H9 (cell line): ENCODE results near the gene RASSF5. TPM values are rescaled to one million over a fixed set of nuclear protein-coding genes. Genes with fewer than 3 reads are reported as not detected.

Experiments
- DNase-seq: peaks from one replicate; pipeline ENCODE4 v3.0.0-alpha.2; 2017
- H2AFZ ChIP-seq: one replicate; pipeline ENCODE4 v1.6.1; 2013; ENCODE audit warnings: mild to moderate bottlenecking, low read length, control low read depth, moderate library complexity
- H2AK5ac ChIP-seq: 2 replicates; pipeline ENCODE4 v1.6.1; 2013; ENCODE audit warnings: low read length, control low read depth, mixed read lengths; ENCODE audit not compliant: insufficient read length
- H2BK120ac ChIP-seq: one replicate; pipeline ENCODE4 v1.6.1; 2013; ENCODE audit warnings: low read depth, mild to moderate bottlenecking, low read length, control low read depth, inconsistent platforms; ENCODE audit not compliant: poor library complexity, severe bottlenecking
- H2BK12ac ChIP-seq: 2 replicates; pipeline ENCODE4 v1.6.1; 2013; ENCODE audit warnings: low read length, control low read depth, mixed read lengths, low read depth; ENCODE audit not compliant: insufficient read length
- H2BK15ac ChIP-seq: 2 replicates; pipeline ENCODE4 v1.6.1; 2013; ENCODE audit warnings: low read depth, low read length, control low read depth
- H2BK20ac ChIP-seq: one replicate; pipeline ENCODE4 v1.6.1; 2013; ENCODE audit warnings: low read depth, mild to moderate bottlenecking, low read length, control low read depth, inconsistent platforms; ENCODE audit not compliant: poor library complexity, severe bottlenecking
- H2BK5ac ChIP-seq: 2 replicates; pipeline ENCODE4 v1.6.1; 2013; ENCODE audit warnings: low read length, control low read depth, mixed read lengths; ENCODE audit not compliant: insufficient read length
- H3K14ac ChIP-seq: 2 replicates; pipeline ENCODE4 v1.6.1; 2013; ENCODE audit warnings: low read length, control low read depth; ENCODE audit not compliant: insufficient read depth
- H3K18ac ChIP-seq: 2 replicates; pipeline ENCODE4 v1.6.1; 2013; ENCODE audit warnings: low read depth, mild to moderate bottlenecking, mixed read lengths, low read length, control low read depth; ENCODE audit not compliant: insufficient read length
- H3K23ac ChIP-seq: 2 replicates; pipeline ENCODE4 v1.6.1; 2013; ENCODE audit warnings: low read length, control low read depth, mixed read lengths, low read depth; ENCODE audit not compliant: insufficient read length
- H3K23me2 ChIP-seq: 2 replicates; pipeline ENCODE4 v1.6.1; 2013; ENCODE audit warnings: low read depth, mild to moderate bottlenecking, mixed read lengths, low read length, control low read depth; ENCODE audit not compliant: insufficient read length, poor library complexity, severe bottlenecking
- H3K27ac ChIP-seq: 2 replicates; pipeline ENCODE4 v1.5.1; 2013; ENCODE audit warnings: low read length, control low read depth, mixed read lengths, low read depth; ENCODE audit not compliant: insufficient read length
- H3K27me3 ChIP-seq: 2 replicates; pipeline ENCODE4 v1.6.1; 2013; ENCODE audit warnings: low read length, control low read depth, inconsistent platforms; ENCODE audit not compliant: insufficient read depth
- H3K4ac ChIP-seq: 2 replicates; pipeline ENCODE4 v1.6.1; 2013; ENCODE audit warnings: low read depth, mild to moderate bottlenecking, control low read depth, inconsistent platforms, low read length, moderate library complexity
- H3K4me1 ChIP-seq: 2 replicates; pipeline ENCODE4 v1.6.1; 2013; ENCODE audit warnings: low read length, control low read depth, inconsistent platforms; ENCODE audit not compliant: insufficient read depth
- H3K4me2 ChIP-seq: 2 replicates; pipeline ENCODE4 v1.6.1; 2013; ENCODE audit warnings: low read length, control low read depth, mixed read lengths; ENCODE audit not compliant: insufficient read length, insufficient read depth
- H3K56ac ChIP-seq: 2 replicates; pipeline ENCODE4 v1.6.1; 2013; ENCODE audit warnings: low read depth, mild to moderate bottlenecking, mixed read lengths, low read length, control low read depth; ENCODE audit not compliant: insufficient read length
- H3K79me1 ChIP-seq: 2 replicates; pipeline ENCODE4 v1.6.1; 2013; ENCODE audit warnings: low read depth, mild to moderate bottlenecking, moderate library complexity, low read length, control low read depth, inconsistent platforms; ENCODE audit not compliant: insufficient read depth, poor library complexity, severe bottlenecking
- H3K79me2 ChIP-seq: 2 replicates; pipeline ENCODE4 v1.6.1; 2013; ENCODE audit warnings: low read length, control low read depth, inconsistent platforms; ENCODE audit not compliant: insufficient read depth
- H3K9ac ChIP-seq: 2 replicates; pipeline ENCODE4 v1.6.1; 2013; ENCODE audit warnings: low read length, control low read depth, mixed read lengths; ENCODE audit not compliant: insufficient read length; ENCODE audit errors: extremely low read depth
- H3K9me3 ChIP-seq: one replicate; pipeline ENCODE4 v1.6.1; 2013; ENCODE audit warnings: low read depth, low read length, inconsistent platforms; ENCODE audit not compliant: control insufficient read depth
- H3T11ph ChIP-seq: one replicate; pipeline ENCODE4 v1.6.1; 2013; ENCODE audit warnings: mild to moderate bottlenecking, low read length, control low read depth, inconsistent platforms
- H4K20me1 ChIP-seq: one replicate; pipeline ENCODE4 v1.6.1; 2013; ENCODE audit not compliant: control insufficient read depth, insufficient read length, insufficient read depth
- H4K5ac ChIP-seq: 2 replicates; pipeline ENCODE4 v1.6.1; 2013; ENCODE audit warnings: low read depth, mild to moderate bottlenecking, mixed read lengths, low read length, control low read depth; ENCODE audit not compliant: insufficient read length
- H4K8ac ChIP-seq: replicated peaks from 2 replicates; pipeline ENCODE4 v1.6.1; 2013; ENCODE audit warnings: low read length, control low read depth, mixed read lengths, low read depth; ENCODE audit not compliant: insufficient read length
- H4K91ac ChIP-seq: 2 replicates; pipeline ENCODE4 v1.6.1; 2013; ENCODE audit warnings: low read depth, mild to moderate bottlenecking, moderate library complexity, mixed read lengths, low read length, control low read depth; ENCODE audit not compliant: insufficient read length
- H3K27ac Mint-ChIP-seq, 3 experiments: 2 replicates in 2 of 3; 3 replicates in 1 of 3; pipeline ENCODE4 v1.8.0; 2020 to 2021; ENCODE audit warnings: mixed read lengths in 3 of 3, mild to moderate bottlenecking in 1 of 3, moderate library complexity in 1 of 3
- H3K27me3 Mint-ChIP-seq: 2 replicates; pipeline ENCODE4 v1.8.0; 2021; ENCODE audit warnings: low read depth, mild to moderate bottlenecking, moderate library complexity, mixed read lengths
- H3K36me3 Mint-ChIP-seq, 3 experiments: 2 replicates in 2 of 3; 3 replicates in 1 of 3; pipeline ENCODE4 v1.8.0; 2020 to 2021; ENCODE audit warnings: low read depth in 3 of 3, mixed read lengths in 3 of 3; ENCODE audit not compliant: insufficient read depth in 1 of 3
- H3K4me1 Mint-ChIP-seq, 2 experiments: 2 replicates each; pipeline ENCODE4 v1.8.0; 2020; ENCODE audit warnings: mixed read lengths in 2 of 2
- H3K4me3 Mint-ChIP-seq, 2 experiments: 2 replicates in 1 of 2; 3 replicates in 1 of 2; pipeline ENCODE4 v1.8.0; 2020 to 2021; ENCODE audit warnings: mild to moderate bottlenecking in 2 of 2, mixed read lengths in 2 of 2, moderate library complexity in 1 of 2
- H3K9me3 Mint-ChIP-seq, 2 experiments: 2 replicates in 1 of 2; 3 replicates in 1 of 2; pipeline ENCODE4 v1.8.0; 2020; ENCODE audit warnings: mild to moderate bottlenecking in 2 of 2, mixed read lengths in 2 of 2, moderate library complexity in 1 of 2
- WGBS: extraction: QIAGEN DNeasy Blood & Tissue Kit; methylation state at CpG from one replicate; pipeline ENCODE4 v1.1.7; 2013; ENCODE audit warnings: missing lambda C conversion rate, low lambda C conversion rate, mixed read lengths; ENCODE audit not compliant: insufficient read length; ENCODE audit errors: extremely low coverage; 5-methylcytosine and 5-hydroxymethylcytosine counted together
- total RNA-seq: library from RNA; stranded (reverse); gene quantifications from 2 replicates; pipeline ENCODE4 v1.2.1, GENCODE V29; 2021
- TF ChIP-seq, protein P1 (sequence below): fragments of 200-600 bp; sonication (generic); conservative IDR thresholded peaks from 3 replicates; pipeline ENCODE4 v1.8.0; 2021; ENCODE audit warnings: antibody characterized with exemption, mild to moderate bottlenecking

The RASSF5 gene
- total RNA-seq, 1 experiment from 2014 or later, result 0.50 TPM

DNA sequence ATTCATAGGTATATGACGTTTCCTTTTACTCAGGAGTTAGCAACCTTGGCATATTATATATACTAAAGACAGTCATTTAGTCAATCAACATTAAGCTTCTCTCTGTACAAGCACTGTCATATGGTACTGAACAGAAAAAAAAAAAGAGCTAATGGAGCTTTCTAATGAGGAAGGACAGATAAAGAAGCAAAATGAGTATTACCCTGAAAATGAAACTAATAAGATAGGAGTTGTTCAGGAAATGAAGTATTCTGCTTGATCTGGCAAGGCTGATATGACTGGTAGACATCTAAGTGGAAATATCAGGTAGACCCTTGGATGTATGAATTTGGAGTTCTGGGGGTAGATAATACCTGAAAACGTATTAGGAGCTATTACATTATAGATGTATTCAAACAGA is 41.4 kb upstream of the RASSF5 start:
- H3K4me1 Mint-ChIP-seq, result peaks cover 33 to 37% of the 10 kb centered on the region in 2 experiments
- no CpG with 5 or more reads among the region's 2 CpGs for WGBS

More for the DNA sequence above, 41.4 kb upstream of the RASSF5 start:
- Histone ChIP-seq H4K8ac (no peak overlapping the region), H3K9me3 (no peaks in the 10 kb centered on the region), H2BK12ac (no peak overlapping the region), H3K56ac (no peak overlapping the region), H3K4me1 (peaks cover 5% of the 10 kb centered on the region; the same call in 1 of the 2 replicates), H3K23me2 (peaks cover 6% of the 10 kb centered on the region), H3K4me2 (no peak overlapping the region), H2AK5ac (no peak overlapping the region), H4K91ac (no peak overlapping the region), H2BK5ac (no peak overlapping the region), H3K79me2 (no peaks in the 10 kb centered on the region), H2BK120ac (no peak overlapping the region), H3K14ac (no peak overlapping the region), H4K20me1 (no peaks in the 10 kb centered on the region), H3T11ph (no peak overlapping the region), H4K5ac (no peak overlapping the region), H3K79me1 (no peaks in the 10 kb centered on the region), H2BK15ac (no peak overlapping the region), H3K27ac (no peak overlapping the region), H3K9ac (no peak overlapping the region), H3K23ac (no peak overlapping the region), H2AFZ (no peak overlapping the region), H3K4ac (no peak overlapping the region), H3K18ac (no peak overlapping the region), H3K27me3 (no peaks in the 10 kb centered on the region), H2BK20ac (no peak overlapping the region)
- Mint-ChIP-seq H3K4me3 (no peak overlapping the region; a peak in 1 of 5 replicates), H3K27ac (no peak overlapping the region), H3K36me3 (peaks cover 0 to 14% (median 5%) of the 10 kb centered on the region in 3 experiments; a peak in 6 of 7 replicates), H3K9me3 (no peaks in the 10 kb centered on the region), H3K27me3 (peaks cover 31% of the 10 kb centered on the region)
- DNase-seq, result no peak
- TF ChIP-seq, protein P1, sequence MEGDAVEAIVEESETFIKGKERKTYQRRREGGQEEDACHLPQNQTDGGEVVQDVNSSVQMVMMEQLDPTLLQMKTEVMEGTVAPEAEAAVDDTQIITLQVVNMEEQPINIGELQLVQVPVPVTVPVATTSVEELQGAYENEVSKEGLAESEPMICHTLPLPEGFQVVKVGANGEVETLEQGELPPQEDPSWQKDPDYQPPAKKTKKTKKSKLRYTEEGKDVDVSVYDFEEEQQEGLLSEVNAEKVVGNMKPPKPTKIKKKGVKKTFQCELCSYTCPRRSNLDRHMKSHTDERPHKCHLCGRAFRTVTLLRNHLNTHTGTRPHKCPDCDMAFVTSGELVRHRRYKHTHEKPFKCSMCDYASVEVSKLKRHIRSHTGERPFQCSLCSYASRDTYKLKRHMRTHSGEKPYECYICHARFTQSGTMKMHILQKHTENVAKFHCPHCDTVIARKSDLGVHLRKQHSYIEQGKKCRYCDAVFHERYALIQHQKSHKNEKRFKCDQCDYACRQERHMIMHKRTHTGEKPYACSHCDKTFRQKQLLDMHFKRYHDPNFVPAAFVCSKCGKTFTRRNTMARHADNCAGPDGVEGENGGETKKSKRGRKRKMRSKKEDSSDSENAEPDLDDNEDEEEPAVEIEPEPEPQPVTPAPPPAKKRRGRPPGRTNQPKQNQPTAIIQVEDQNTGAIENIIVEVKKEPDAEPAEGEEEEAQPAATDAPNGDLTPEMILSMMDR, result no peak
